GM18907 (cell line): ENCODE results near the gene SEMA4D.
"Not testable (repeated sequence)": the region's sequence is repeated elsewhere in the genome, so short reads cannot be mapped to it uniquely, and the experiment has no call there.

Experiments used
- ATAC-seq: cut with Tn5 transposase; IDR thresholded peaks from one replicate; pipeline ENCODE4 v1.9.1; 2021; ENCODE audit warnings: mild to moderate bottlenecking, moderate library complexity; ENCODE audit not compliant: unreplicated experiment

Gene SEMA4D

GRCh38 chr9:89361816-89362646, 135.9 kb downstream of the SEMA4D start:
- no peak for ATAC-seq

GRCh38 chr9:89361031-89361430, 136.9 kb downstream of the SEMA4D start:
- ATAC-seq, result no peak

GRCh38 chr9:89360465-89360864, 137.4 kb downstream of the SEMA4D start:
- ATAC-seq, result no peak

- no peak for ATAC-seq
Observed at GRCh38 chr9:89359751-89360261, 138.1 kb downstream of the SEMA4D start.

- ATAC-seq, result no peak
Observed at GRCh38 chr9:89358985-89359384, 138.9 kb downstream of the SEMA4D start.

GRCh38 chr9:89358376-89358916, 139.5 kb downstream of the SEMA4D start:
- no peak for ATAC-seq

- ATAC-seq, result no peak
Observed at GRCh38 chr9:89357331-89358197, 140.3 kb downstream of the SEMA4D start.

GRCh38 chr9:89356782-89357181, 141.1 kb downstream of the SEMA4D start:
- ATAC-seq, result no peak

GRCh38 chr9:89354471-89354870, 143.4 kb downstream of the SEMA4D start:
- ATAC-seq, result no peak

- no peak for ATAC-seq
Observed at GRCh38 chr9:89353989-89354388, 143.9 kb downstream of the SEMA4D start.

GRCh38 chr9:89352874-89353649, 144.9 kb downstream of the SEMA4D start:
- ATAC-seq, result no peak

- no peak for ATAC-seq
Observed at GRCh38 chr9:89352451-89352850, 145.5 kb downstream of the SEMA4D start.

- no peak for ATAC-seq
Observed at GRCh38 chr9:89351584-89352300, 146.2 kb downstream of the SEMA4D start.

- no peak for ATAC-seq
Observed at GRCh38 chr9:89350988-89351557, 146.8 kb downstream of the SEMA4D start.

- no peak for ATAC-seq
Observed at GRCh38 chr9:89349607-89350006, 148.3 kb downstream of the SEMA4D start.

GRCh38 chr9:89347651-89348050, 150.3 kb downstream of the SEMA4D start:
- no peak for ATAC-seq

- ATAC-seq, result no peak
Observed at GRCh38 chr9:89346696-89347095, 151.2 kb downstream of the SEMA4D start.

- ATAC-seq, result no peak
Observed at GRCh38 chr9:89345476-89345875, 152.4 kb downstream of the SEMA4D start.

GRCh38 chr9:89343812-89344211, 154.1 kb downstream of the SEMA4D start:
- ATAC-seq, result not testable (repeated sequence)

GRCh38 chr9:89342948-89343347, 155.0 kb downstream of the SEMA4D start:
- no peak for ATAC-seq
